Nephron (organoid): ENCODE results near the gene ONECUT1.

Experiments
- H3K27ac Mint-ChIP-seq, 3 experiments: 2 replicates each; pipeline ENCODE4 v1.8.0; 2020; ENCODE audit warnings: mixed read lengths in 3 of 3, mild to moderate bottlenecking in 2 of 3, moderate library complexity in 1 of 3
- H3K27me3 Mint-ChIP-seq: 2 replicates; pipeline ENCODE4 v1.8.0; 2021; ENCODE audit warnings: low read depth, mild to moderate bottlenecking, moderate library complexity, mixed read lengths
- H3K36me3 Mint-ChIP-seq: 2 replicates; pipeline ENCODE4 v1.8.0; 2020; ENCODE audit warnings: low read depth, mixed read lengths
- H3K4me1 Mint-ChIP-seq: 2 replicates; pipeline ENCODE4 v1.8.0; 2020; ENCODE audit warnings: mixed read lengths
- H3K4me3 Mint-ChIP-seq, 3 experiments: 2 replicates each; pipeline ENCODE4 v1.8.0; 2020; ENCODE audit warnings: mild to moderate bottlenecking in 3 of 3, mixed read lengths in 3 of 3, moderate library complexity in 2 of 3
- H3K9me3 Mint-ChIP-seq: 2 replicates; pipeline ENCODE4 v1.8.0; 2020; ENCODE audit warnings: mixed read lengths
- TF ChIP-seq, protein P1 (sequence below), 3 experiments: fragments of 200-600 bp; sonication (generic); IDR thresholded peaks; one replicate each; pipeline ENCODE4 v1.5.0; 2021; ENCODE audit warnings: antibody characterized with exemption in 3 of 3; ENCODE audit not compliant: unreplicated experiment in 3 of 3

ONECUT1 gene

DNA sequence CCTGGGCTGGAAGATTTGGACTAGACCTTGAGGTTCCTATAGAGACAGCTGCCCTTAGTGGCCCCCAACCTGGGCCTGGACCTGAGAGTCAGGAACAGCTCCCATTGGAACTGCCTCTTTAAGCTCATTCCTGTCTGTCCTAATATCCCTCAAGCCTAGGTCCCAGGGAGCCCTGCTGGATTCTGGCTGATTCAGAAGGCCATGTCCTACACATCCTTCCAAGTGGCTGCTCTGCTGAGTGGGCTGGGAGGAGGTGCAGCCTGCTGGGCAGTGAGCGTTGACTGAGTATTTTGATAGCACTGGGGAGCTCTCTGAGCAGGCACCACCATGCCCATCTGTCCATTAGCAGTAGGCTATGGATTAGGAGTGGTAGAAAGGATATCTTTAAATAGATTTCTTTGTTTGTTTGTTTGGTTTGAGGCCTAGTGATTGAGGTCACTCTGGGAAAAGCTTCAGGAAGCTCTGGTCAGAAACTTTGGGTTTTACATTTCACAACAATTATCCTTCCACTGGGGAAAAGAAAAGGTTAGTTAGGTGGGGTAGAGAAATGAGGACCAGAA, 56.4 kb downstream of the ONECUT1 start:
- Mint-ChIP-seq H3K4me1 (no peaks in the 10 kb centered on the region), H3K4me3 (no peak overlapping the region)
- TF ChIP-seq, protein P1, sequence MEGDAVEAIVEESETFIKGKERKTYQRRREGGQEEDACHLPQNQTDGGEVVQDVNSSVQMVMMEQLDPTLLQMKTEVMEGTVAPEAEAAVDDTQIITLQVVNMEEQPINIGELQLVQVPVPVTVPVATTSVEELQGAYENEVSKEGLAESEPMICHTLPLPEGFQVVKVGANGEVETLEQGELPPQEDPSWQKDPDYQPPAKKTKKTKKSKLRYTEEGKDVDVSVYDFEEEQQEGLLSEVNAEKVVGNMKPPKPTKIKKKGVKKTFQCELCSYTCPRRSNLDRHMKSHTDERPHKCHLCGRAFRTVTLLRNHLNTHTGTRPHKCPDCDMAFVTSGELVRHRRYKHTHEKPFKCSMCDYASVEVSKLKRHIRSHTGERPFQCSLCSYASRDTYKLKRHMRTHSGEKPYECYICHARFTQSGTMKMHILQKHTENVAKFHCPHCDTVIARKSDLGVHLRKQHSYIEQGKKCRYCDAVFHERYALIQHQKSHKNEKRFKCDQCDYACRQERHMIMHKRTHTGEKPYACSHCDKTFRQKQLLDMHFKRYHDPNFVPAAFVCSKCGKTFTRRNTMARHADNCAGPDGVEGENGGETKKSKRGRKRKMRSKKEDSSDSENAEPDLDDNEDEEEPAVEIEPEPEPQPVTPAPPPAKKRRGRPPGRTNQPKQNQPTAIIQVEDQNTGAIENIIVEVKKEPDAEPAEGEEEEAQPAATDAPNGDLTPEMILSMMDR (IDR thresholded peaks at IDR 0.05; ENCODE audit: unreplicated experiment in 3 of 3): no peak

DNA sequence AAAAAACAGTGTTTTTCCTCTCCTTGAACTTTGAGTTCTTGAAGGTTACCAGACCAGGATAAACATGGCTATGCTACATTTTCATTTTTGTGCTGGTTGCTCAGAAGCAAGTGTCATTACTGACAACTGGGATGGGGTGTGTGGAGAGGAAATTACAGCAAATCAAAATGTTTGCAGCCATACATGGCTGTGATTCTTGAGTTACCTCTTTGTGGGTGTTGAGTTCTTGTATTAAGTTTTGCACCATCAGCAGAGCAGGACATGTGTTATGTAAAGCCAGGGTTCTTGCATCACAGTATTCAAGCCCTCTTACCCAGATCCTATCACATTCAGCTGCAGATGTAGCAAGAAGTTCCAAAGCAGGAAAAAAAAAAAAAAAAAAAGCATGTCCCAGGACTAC, 57.0 kb downstream of the ONECUT1 start:
- TF ChIP-seq, protein P1 (IDR thresholded peaks at IDR 0.05; ENCODE audit: unreplicated experiment in 3 of 3): no peak
- no peaks in the 10 kb centered on the region for H3K27me3 Mint-ChIP-seq
- H3K36me3 Mint-ChIP-seq: no peaks in the 10 kb centered on the region
- H3K27ac Mint-ChIP-seq: no peak overlapping the region
- H3K4me3 Mint-ChIP-seq: no peak overlapping the region
- no peaks in the 10 kb centered on the region for H3K9me3 Mint-ChIP-seq
- no peaks in the 10 kb centered on the region for H3K4me1 Mint-ChIP-seq

More for the DNA sequence above, 56.4 kb downstream of the ONECUT1 start:
- Mint-ChIP-seq H3K27me3 (no peaks in the 10 kb centered on the region), H3K27ac (no peak overlapping the region), H3K36me3 (no peaks in the 10 kb centered on the region), H3K9me3 (no peaks in the 10 kb centered on the region)

DNA sequence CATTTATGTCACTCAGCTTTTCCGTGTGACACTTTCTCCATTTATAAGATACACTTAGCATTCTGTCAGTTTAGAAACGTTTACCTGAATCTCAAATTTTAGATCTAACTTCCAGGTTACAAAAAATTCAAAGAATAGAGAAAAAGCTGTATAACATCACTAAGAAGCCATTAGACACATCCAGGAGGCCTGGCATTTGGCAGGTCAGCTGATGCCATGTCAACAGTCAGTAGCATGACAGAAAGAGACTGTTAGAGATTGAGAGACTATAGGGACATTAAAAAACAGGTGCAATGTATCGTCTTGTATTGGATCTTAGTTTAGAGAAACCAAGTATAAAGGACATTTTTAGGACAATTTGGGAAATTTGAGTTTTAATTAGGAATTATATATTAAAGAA, 57.6 kb downstream of the ONECUT1 start:
- Mint-ChIP-seq H3K4me1 (no peaks in the 10 kb centered on the region), H3K27ac (no peak overlapping the region), H3K9me3 (no peaks in the 10 kb centered on the region), H3K4me3 (no peak overlapping the region), H3K27me3 (no peaks in the 10 kb centered on the region), H3K36me3 (no peaks in the 10 kb centered on the region)
- TF ChIP-seq, protein P1 (IDR thresholded peaks at IDR 0.05; ENCODE audit: unreplicated experiment in 3 of 3): no peak

DNA sequence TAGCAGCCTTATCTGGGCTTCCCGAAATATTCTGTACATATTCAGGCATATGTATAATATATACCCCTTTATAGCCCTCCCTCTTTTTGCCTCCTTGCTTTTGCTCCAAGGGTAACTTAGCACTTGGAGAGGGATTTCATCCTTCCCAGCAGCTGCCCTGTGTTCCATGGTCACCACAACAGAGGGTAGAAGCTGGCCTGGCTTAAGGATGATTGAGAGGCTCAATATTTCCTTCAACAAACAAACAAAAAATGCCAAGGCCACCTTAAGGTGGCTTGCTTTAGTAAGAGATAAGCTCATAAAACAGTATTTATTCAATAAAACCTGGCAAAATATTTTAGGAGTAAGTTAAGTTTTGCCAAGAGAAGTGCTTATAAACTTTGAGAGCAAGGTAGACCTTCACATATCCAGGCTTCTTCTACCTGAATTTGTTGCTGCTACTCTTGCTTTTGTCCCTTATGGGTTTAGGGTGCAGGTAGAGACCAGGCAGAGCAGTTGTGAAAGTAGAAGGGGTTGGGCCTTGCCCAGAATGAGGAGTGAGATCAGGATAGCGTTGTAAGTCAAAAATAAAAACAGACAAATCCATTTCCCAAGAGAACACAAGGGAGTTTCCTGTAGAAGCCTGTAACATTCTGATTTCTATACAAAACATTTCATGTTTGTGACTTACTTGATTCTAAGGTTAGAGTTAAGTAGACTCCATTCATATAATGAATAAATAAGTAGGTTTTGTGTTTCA, 58.2 kb downstream of the ONECUT1 start:
- Mint-ChIP-seq H3K4me1 (no peaks in the 10 kb centered on the region), H3K36me3 (no peaks in the 10 kb centered on the region), H3K9me3 (no peaks in the 10 kb centered on the region), H3K27ac (no peak overlapping the region), H3K4me3 (no peak overlapping the region), H3K27me3 (peaks cover 3% of the 10 kb centered on the region)
- TF ChIP-seq, protein P1 (IDR thresholded peaks at IDR 0.05; ENCODE audit: unreplicated experiment in 3 of 3): no peak

DNA sequence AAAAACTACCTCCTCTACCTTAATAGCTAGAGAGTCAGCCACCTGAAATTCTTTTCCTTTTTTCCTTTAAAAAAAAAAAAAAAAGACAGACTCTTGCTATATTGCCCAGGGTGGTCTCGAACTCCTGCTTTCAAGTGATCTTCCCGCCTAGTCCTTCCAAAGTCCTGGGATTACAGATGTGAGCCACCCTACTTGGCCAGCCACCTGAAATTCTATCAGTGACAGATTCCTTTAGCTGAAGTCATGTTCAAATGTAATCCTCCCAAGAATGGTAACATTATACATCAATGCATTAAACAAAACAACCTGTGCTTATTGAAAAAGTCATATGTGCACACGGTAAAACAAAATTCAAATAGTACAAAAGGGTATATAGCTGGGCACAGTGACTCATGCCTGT, 59.1 kb downstream of the ONECUT1 start:
- H3K4me1 Mint-ChIP-seq: no peaks in the 10 kb centered on the region
- TF ChIP-seq, protein P1 (IDR thresholded peaks at IDR 0.05; ENCODE audit: unreplicated experiment in 3 of 3): no peak
- H3K27ac Mint-ChIP-seq: no peak overlapping the region
- H3K4me3 Mint-ChIP-seq: no peak overlapping the region
- H3K27me3 Mint-ChIP-seq: peaks cover 4% of the 10 kb centered on the region
- H3K36me3 Mint-ChIP-seq: no peaks in the 10 kb centered on the region
- no peaks in the 10 kb centered on the region for H3K9me3 Mint-ChIP-seq

DNA sequence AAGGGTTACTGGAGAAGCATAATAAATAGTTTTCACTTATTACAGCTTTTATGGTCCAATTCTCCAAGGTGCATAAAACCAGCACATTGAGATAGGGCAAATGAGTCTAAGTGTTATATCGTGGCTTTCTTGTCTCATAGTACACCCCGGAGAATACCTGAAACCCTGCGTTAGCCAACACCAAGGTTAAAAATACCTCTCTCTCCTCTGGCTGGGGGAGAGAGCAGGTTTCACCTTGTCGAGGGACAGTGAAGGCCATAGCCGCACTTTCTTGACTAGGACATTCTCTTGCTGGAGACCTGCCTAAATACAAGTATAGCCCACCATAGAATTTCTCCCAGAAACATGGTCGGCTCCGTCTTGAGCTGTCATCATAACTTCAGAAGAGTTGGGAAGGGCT, 59.5 kb downstream of the ONECUT1 start:
- Mint-ChIP-seq H3K4me3 (no peak overlapping the region), H3K9me3 (no peaks in the 10 kb centered on the region), H3K36me3 (no peaks in the 10 kb centered on the region), H3K27ac (no peak overlapping the region), H3K27me3 (peaks cover 4% of the 10 kb centered on the region), H3K4me1 (no peaks in the 10 kb centered on the region)
- TF ChIP-seq, protein P1 (IDR thresholded peaks at IDR 0.05; ENCODE audit: unreplicated experiment in 3 of 3): no peak
